Colonic mucosa (tissue), 4 donors: ENCODE measurements around the gene STRA6. TPM values are rescaled to one million over a fixed set of nuclear protein-coding genes. Genes with fewer than 3 reads are reported as not detected.

ENCODE experiments used
- DNase-seq: peaks from one replicate; pipeline ENCODE4 v3.0.0-alpha.2; 2020
- H3K27ac ChIP-seq: fragments of 200-600 bp; one replicate; pipeline ENCODE4 v1.8.0; 2021
- H3K27me3 ChIP-seq: fragments of 200-600 bp; one replicate; pipeline ENCODE4 v1.8.0; 2021
- H3K36me3 ChIP-seq: fragments of 200-600 bp; one replicate; pipeline ENCODE4 v1.8.0; 2021
- H3K4me1 ChIP-seq: fragments of 200-600 bp; one replicate; pipeline ENCODE4 v1.8.0; 2021; ENCODE audit warnings: mild to moderate bottlenecking
- H3K4me3 ChIP-seq: fragments of 200-600 bp; one replicate; pipeline ENCODE4 v1.8.0; 2021
- H3K9ac ChIP-seq, 2 donors: one replicate each; pipeline ENCODE4 v1.7.0; 2013; ENCODE audit warnings: control low read depth in 2 of 2, low read depth in 2 of 2, low read length in 2 of 2
- H3K9me3 ChIP-seq: fragments of 200-600 bp; one replicate; pipeline ENCODE4 v1.8.0; 2021
- intact Hi-C: fragments of 100-400 bp; cut with DNase I; formaldehyde crosslinking; loops from one replicate; pipeline ENCODE4 v1.14.1; 2022
- total RNA-seq, 2 donors: library from RNA; stranded (reverse); fragmentation: NEBNext Ultra II Directional in 1 of 2; extraction: Animal tissue kit (Norgen Biotek cat#: 25700) in 1 of 2; gene quantifications; one replicate each; pipeline ENCODE4 v1.2.1, GENCODE V29; 2021
- TF ChIP-seq, protein P1 (sequence below): fragments of 200-600 bp; IDR thresholded peaks from one replicate; pipeline ENCODE4 v1.8.0; 2022; ENCODE audit warnings: antibody characterized with exemption, mild to moderate bottlenecking
- donor health status: healthy.
- donor health status: DM: no; HTN: no; CAD: no.
- donor health status: DM: no; HTN: no; CAD: no.

Gene STRA6
- total RNA-seq, 2 donors from 2014 or later = not detected

- Histone ChIP-seq H3K36me3 (no peaks in the 10 kb centered on the region), H3K4me1 (no peaks in the 10 kb centered on the region), H3K27ac (no peak overlapping the region), H3K4me3 (no peak overlapping the region), H3K9ac (no peak overlapping the region), H3K27me3 (no peaks in the 10 kb centered on the region), H3K9me3 (no peaks in the 10 kb centered on the region)
- intact Hi-C loops = no loop called here
- DNase-seq = no peak
- TF ChIP-seq, protein P1, sequence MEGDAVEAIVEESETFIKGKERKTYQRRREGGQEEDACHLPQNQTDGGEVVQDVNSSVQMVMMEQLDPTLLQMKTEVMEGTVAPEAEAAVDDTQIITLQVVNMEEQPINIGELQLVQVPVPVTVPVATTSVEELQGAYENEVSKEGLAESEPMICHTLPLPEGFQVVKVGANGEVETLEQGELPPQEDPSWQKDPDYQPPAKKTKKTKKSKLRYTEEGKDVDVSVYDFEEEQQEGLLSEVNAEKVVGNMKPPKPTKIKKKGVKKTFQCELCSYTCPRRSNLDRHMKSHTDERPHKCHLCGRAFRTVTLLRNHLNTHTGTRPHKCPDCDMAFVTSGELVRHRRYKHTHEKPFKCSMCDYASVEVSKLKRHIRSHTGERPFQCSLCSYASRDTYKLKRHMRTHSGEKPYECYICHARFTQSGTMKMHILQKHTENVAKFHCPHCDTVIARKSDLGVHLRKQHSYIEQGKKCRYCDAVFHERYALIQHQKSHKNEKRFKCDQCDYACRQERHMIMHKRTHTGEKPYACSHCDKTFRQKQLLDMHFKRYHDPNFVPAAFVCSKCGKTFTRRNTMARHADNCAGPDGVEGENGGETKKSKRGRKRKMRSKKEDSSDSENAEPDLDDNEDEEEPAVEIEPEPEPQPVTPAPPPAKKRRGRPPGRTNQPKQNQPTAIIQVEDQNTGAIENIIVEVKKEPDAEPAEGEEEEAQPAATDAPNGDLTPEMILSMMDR = no peak
These were observed 15.6 kb upstream of the STRA6 start for GRCh38 chr15:74217907-74218885.

- H3K27me3 ChIP-seq = no peaks in the 10 kb centered on the region
- TF ChIP-seq, protein P1 = no peak
These were observed 14.4 kb upstream of the STRA6 start for GRCh38 chr15:74216949-74217348.

GRCh38 chr15:74215958-74216357 is 13.4 kb upstream of the STRA6 start:
- Histone ChIP-seq H3K4me3 (no peak overlapping the region), H3K36me3 (no peaks in the 10 kb centered on the region), H3K9me3 (no peaks in the 10 kb centered on the region), H3K4me1 (no peaks in the 10 kb centered on the region), H3K9ac (no peak overlapping the region), H3K27ac (no peak overlapping the region), H3K27me3 (no peaks in the 10 kb centered on the region)
- intact Hi-C loops = no loop called here
- TF ChIP-seq, protein P1 = no peak
- no peak for DNase-seq

More at GRCh38 chr15:74216949-74217348, 14.4 kb upstream of the STRA6 start:
- Histone ChIP-seq H3K9me3 (no peaks in the 10 kb centered on the region), H3K27ac (no peak overlapping the region), H3K4me1 (no peaks in the 10 kb centered on the region), H3K4me3 (no peak overlapping the region), H3K9ac (no peak overlapping the region), H3K36me3 (no peaks in the 10 kb centered on the region)
- no peak for DNase-seq
- intact Hi-C loops = no loop called here

- Histone ChIP-seq H3K9ac (no peak overlapping the region), H3K36me3 (no peaks in the 10 kb centered on the region), H3K27ac (no peak overlapping the region), H3K4me1 (no peaks in the 10 kb centered on the region), H3K4me3 (no peak overlapping the region), H3K27me3 (no peaks in the 10 kb centered on the region), H3K9me3 (no peaks in the 10 kb centered on the region)
- intact Hi-C loops = no loop called here
- TF ChIP-seq, protein P1 = no peak
- no peak for DNase-seq
These were observed 11.9 kb upstream of the STRA6 start for GRCh38 chr15:74214324-74215021.

DNA sequence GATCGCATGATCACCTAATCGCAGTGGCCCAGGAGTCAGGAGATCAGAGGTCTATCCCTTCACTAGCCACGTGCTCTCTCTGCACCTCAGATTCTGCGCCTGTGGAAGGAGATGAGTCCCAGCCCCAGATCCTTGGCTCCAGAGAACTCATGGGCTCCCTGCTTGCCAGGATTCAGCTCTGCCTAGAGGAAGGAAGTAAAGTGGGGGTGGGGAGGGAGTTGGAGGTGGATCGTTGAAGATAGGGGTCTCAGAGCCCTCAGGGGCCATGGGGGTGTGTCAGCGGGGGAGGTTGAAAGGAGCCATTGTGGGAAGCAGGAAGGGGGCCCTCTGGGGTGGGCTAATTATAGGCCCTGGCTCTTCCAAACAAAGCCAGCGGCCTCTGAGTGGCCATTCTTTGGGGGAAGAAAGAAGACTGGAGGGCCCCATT is 11.3 kb upstream of the STRA6 start:
- TF ChIP-seq, protein P1 = no peak
- Histone ChIP-seq H3K27me3 (no peaks in the 10 kb centered on the region), H3K36me3 (no peaks in the 10 kb centered on the region), H3K27ac (no peak overlapping the region), H3K9me3 (no peaks in the 10 kb centered on the region), H3K4me3 (no peak overlapping the region), H3K4me1 (no peaks in the 10 kb centered on the region), H3K9ac (no peak overlapping the region)
- DNase-seq = no peak
- intact Hi-C loops = no loop called here
